ENCODE results near the gene THAP3. TPM values are rescaled to one million over a fixed set of nuclear protein-coding genes. Genes with fewer than 3 reads are reported as not detected.

Gene THAP3
- total RNA-seq, 2 donors from 2014 or later, result 13.0 to 22.4 TPM

- Histone ChIP-seq H3K27me3 (ENCODE audit: control insufficient read depth, insufficient read depth, low read length, poor library complexity, severe bottlenecking) (no peaks in the 10 kb centered on the region), H3K4me3 (ENCODE audit: low read length) (no peak overlapping the region), H3K4me1 (ENCODE audit: control insufficient read depth, insufficient read depth, low read length) (no peaks in the 10 kb centered on the region), H3K9me3 (ENCODE audit: control insufficient read depth, low read length) (no peaks in the 10 kb centered on the region), H3K36me3 (ENCODE audit: control insufficient read depth, insufficient read depth, low read length) (peaks cover 74% of the 10 kb centered on the region), H3K27ac (ENCODE audit: low read depth, low read length) (no peak overlapping the region), H3K9ac (ENCODE audit: extremely low read depth, low read length, poor library complexity, severe bottlenecking) (no peak overlapping the region)
- Mint-ChIP-seq H3K36me3 (ENCODE audit: low read depth) (peaks cover 78% of the 10 kb centered on the region), H3K4me1 (no peaks in the 10 kb centered on the region), H3K9me3 (peaks cover 3% of the 10 kb centered on the region), H3K27me3 (ENCODE audit: insufficient read depth) (no peaks in the 10 kb centered on the region), H3K4me3 (no peak overlapping the region), H3K27ac (no peak overlapping the region)
- DNase-seq, result no peak
- WGBS, 2 experiments (ENCODE audit: insufficient coverage in 1 of 2, insufficient read length in 1 of 2), result 96 to 97% methylated on average over 3 to 5 of the region's 5 CpGs
- TF ChIP-seq, protein P1, sequence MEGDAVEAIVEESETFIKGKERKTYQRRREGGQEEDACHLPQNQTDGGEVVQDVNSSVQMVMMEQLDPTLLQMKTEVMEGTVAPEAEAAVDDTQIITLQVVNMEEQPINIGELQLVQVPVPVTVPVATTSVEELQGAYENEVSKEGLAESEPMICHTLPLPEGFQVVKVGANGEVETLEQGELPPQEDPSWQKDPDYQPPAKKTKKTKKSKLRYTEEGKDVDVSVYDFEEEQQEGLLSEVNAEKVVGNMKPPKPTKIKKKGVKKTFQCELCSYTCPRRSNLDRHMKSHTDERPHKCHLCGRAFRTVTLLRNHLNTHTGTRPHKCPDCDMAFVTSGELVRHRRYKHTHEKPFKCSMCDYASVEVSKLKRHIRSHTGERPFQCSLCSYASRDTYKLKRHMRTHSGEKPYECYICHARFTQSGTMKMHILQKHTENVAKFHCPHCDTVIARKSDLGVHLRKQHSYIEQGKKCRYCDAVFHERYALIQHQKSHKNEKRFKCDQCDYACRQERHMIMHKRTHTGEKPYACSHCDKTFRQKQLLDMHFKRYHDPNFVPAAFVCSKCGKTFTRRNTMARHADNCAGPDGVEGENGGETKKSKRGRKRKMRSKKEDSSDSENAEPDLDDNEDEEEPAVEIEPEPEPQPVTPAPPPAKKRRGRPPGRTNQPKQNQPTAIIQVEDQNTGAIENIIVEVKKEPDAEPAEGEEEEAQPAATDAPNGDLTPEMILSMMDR (conservative IDR thresholded peaks at IDR 0.05), result no peak
Measured at GRCh38 chr1:6666696-6667095, 42.0 kb downstream of the THAP3 start.

GRCh38 chr1:6667139-6667538 is 42.5 kb downstream of the THAP3 start:
- peaks cover 3% of the 10 kb centered on the region for H3K9me3 Mint-ChIP-seq
- Histone ChIP-seq H3K9me3 (ENCODE audit: control insufficient read depth, low read length) (no peaks in the 10 kb centered on the region), H3K4me3 (ENCODE audit: low read length) (no peak overlapping the region), H3K36me3 (ENCODE audit: control insufficient read depth, insufficient read depth, low read length) (peaks cover 78% of the 10 kb centered on the region), H3K4me1 (ENCODE audit: control insufficient read depth, insufficient read depth, low read length) (no peaks in the 10 kb centered on the region), H3K27ac (ENCODE audit: low read depth, low read length) (no peak overlapping the region), H3K27me3 (ENCODE audit: control insufficient read depth, insufficient read depth, low read length, poor library complexity, severe bottlenecking) (no peaks in the 10 kb centered on the region), H3K9ac (ENCODE audit: extremely low read depth, low read length, poor library complexity, severe bottlenecking) (no peak overlapping the region)
- H3K4me1 Mint-ChIP-seq, result no peaks in the 10 kb centered on the region
- H3K27me3 Mint-ChIP-seq (ENCODE audit: insufficient read depth), result no peaks in the 10 kb centered on the region
- TF ChIP-seq, protein P1 (conservative IDR thresholded peaks at IDR 0.05), result no peak
- peak; percentile 20 for DNase-seq
- peaks cover 80% of the 10 kb centered on the region for H3K36me3 Mint-ChIP-seq (ENCODE audit: low read depth)
- 95 to 98% methylated on average over 6 of the region's 6 CpGs for WGBS, 2 experiments (ENCODE audit: insufficient coverage in 1 of 2, insufficient read length in 1 of 2)
- no peak overlapping the region for H3K27ac Mint-ChIP-seq
- no peak overlapping the region for H3K4me3 Mint-ChIP-seq

- H3K4me3 Mint-ChIP-seq, result no peak overlapping the region
- no peaks in the 10 kb centered on the region for H3K4me1 Mint-ChIP-seq
- H3K27me3 Mint-ChIP-seq (ENCODE audit: insufficient read depth), result no peaks in the 10 kb centered on the region
- H3K4me1 ChIP-seq (ENCODE audit: control insufficient read depth, insufficient read depth, low read length), result no peaks in the 10 kb centered on the region
- TF ChIP-seq, protein P1 (conservative IDR thresholded peaks at IDR 0.05), result no peak
- no peak overlapping the region for H3K9ac ChIP-seq (ENCODE audit: extremely low read depth, low read length, poor library complexity, severe bottlenecking)
- no peaks in the 10 kb centered on the region for H3K9me3 ChIP-seq (ENCODE audit: control insufficient read depth, low read length)
- H3K36me3 Mint-ChIP-seq (ENCODE audit: low read depth), result peaks cover 77% of the 10 kb centered on the region
- H3K9me3 Mint-ChIP-seq, result peaks cover 3% of the 10 kb centered on the region
- H3K27ac Mint-ChIP-seq, result peak overlapping the region; percentile 61
- H3K36me3 ChIP-seq (ENCODE audit: control insufficient read depth, insufficient read depth, low read length), result peaks cover 74% of the 10 kb centered on the region
- H3K27ac ChIP-seq (ENCODE audit: low read depth, low read length), result no peak overlapping the region
- no peak for DNase-seq
- no peak overlapping the region for H3K4me3 ChIP-seq (ENCODE audit: low read length)
- 96 to 100% methylated on average over 2 to 9 of the region's 9 CpGs for WGBS, 2 experiments (ENCODE audit: insufficient coverage in 1 of 2, insufficient read length in 1 of 2)
- no peaks in the 10 kb centered on the region for H3K27me3 ChIP-seq (ENCODE audit: control insufficient read depth, insufficient read depth, low read length, poor library complexity, severe bottlenecking)
Measured at GRCh38 chr1:6668503-6668902, 43.8 kb downstream of the THAP3 start.

Data from endodermal cell (in vitro differentiated cells).